CD14-positive monocyte (primary cell): ENCODE results near the gene KCNIP3. TPM values are rescaled to one million over a fixed set of nuclear protein-coding genes. Genes with fewer than 3 reads are reported as not detected.

Source experiments
- DNase-seq, 3 donors: peaks; one replicate each; pipeline ENCODE4 v3.0.0-alpha.2; 2011 to 2022
- H2AFZ ChIP-seq: 2 replicates; pipeline ENCODE4 v1.6.0; 2012; ENCODE audit warnings: mild to moderate bottlenecking, low read depth, low read length, inconsistent platforms; ENCODE audit not compliant: insufficient read depth, poor library complexity, severe bottlenecking
- H3K27ac ChIP-seq, 2 donors: 1 replicate in 1 of 2; 2 replicates in 1 of 2; pipeline ENCODE4 v1.5.1; 2012 to 2013; ENCODE audit warnings: low read length in 2 of 2, control low read depth in 1 of 2, inconsistent platforms in 1 of 2, low read depth in 1 of 2, mild to moderate bottlenecking in 1 of 2
- H3K27me3 ChIP-seq, 2 donors: one replicate each; pipeline versions ENCODE4 v1.6.0 to v1.6.1; 2011 to 2013; ENCODE audit warnings: low read length in 2 of 2; ENCODE audit not compliant: control insufficient read depth in 2 of 2, insufficient read depth in 2 of 2
- H3K36me3 ChIP-seq, 2 donors: replicated peaks in 1 of 2; 1 replicate in 1 of 2; 2 replicates in 1 of 2; pipeline versions ENCODE4 v1.5.1 to v1.6.1; 2012 to 2013; ENCODE audit warnings: low read length in 2 of 2, control low read depth in 1 of 2, inconsistent platforms in 1 of 2, mild to moderate bottlenecking in 1 of 2; ENCODE audit not compliant: insufficient read depth in 2 of 2, control insufficient read depth in 1 of 2
- H3K4me1 ChIP-seq, 2 donors: 1 replicate in 1 of 2; 2 replicates in 1 of 2; pipeline versions ENCODE4 v1.5.1 to v1.6.1; 2012 to 2013; ENCODE audit warnings: low read length in 2 of 2, control low read depth in 1 of 2, inconsistent platforms in 1 of 2, mild to moderate bottlenecking in 1 of 2, moderate library complexity in 1 of 2; ENCODE audit not compliant: insufficient read depth in 2 of 2, control insufficient read depth in 1 of 2
- H3K4me2 ChIP-seq: replicated peaks from 2 replicates; pipeline ENCODE3; 2012; ENCODE audit warnings: low read length, moderate library complexity, mild to moderate bottlenecking; ENCODE audit not compliant: poor library complexity, severe bottlenecking; ENCODE audit errors: extremely low read depth
- H3K4me3 ChIP-seq, 3 experiments: fragments of 200-600 bp in 1 of 3; sonication (generic) in 1 of 3; replicated peaks in 1 of 3; 1 replicate in 2 of 3; 2 replicates in 1 of 3; pipeline ENCODE4 v1.5.1; 2011 to 2013; ENCODE audit warnings: low read length in 3 of 3, mild to moderate bottlenecking in 3 of 3, control low read depth in 2 of 3, low read depth in 2 of 3, inconsistent platforms in 1 of 3, moderate library complexity in 1 of 3
- H3K79me2 ChIP-seq: 2 replicates; pipeline ENCODE4 v1.6.0; 2012; ENCODE audit warnings: mild to moderate bottlenecking, control low read depth, inconsistent platforms, low read length, moderate library complexity; ENCODE audit not compliant: insufficient read depth
- H3K9ac ChIP-seq: 2 replicates; pipeline ENCODE4 v1.6.0; 2017; ENCODE audit warnings: low read length, mild to moderate bottlenecking; ENCODE audit not compliant: insufficient read depth, poor library complexity, severe bottlenecking
- H3K9me3 ChIP-seq, 2 donors: replicated peaks in 1 of 2; 1 replicate in 1 of 2; 2 replicates in 1 of 2; pipeline versions ENCODE4 v1.5.1 to v1.6.1; 2012 to 2013; ENCODE audit warnings: low read length in 2 of 2, control low read depth in 1 of 2; ENCODE audit not compliant: control insufficient read depth in 1 of 2, insufficient read depth in 1 of 2
- H4K20me1 ChIP-seq: 2 replicates; pipeline ENCODE4 v1.6.0; 2012; ENCODE audit warnings: mild to moderate bottlenecking, low read length, control low read depth, moderate library complexity; ENCODE audit not compliant: insufficient read depth
- H3K27ac Mint-ChIP-seq, 7 donors: one replicate each; pipeline ENCODE4 v1.8.0; 2020; ENCODE audit warnings: mild to moderate bottlenecking in 7 of 7, mixed read lengths in 7 of 7, moderate library complexity in 6 of 7, inconsistent platforms in 2 of 7
- H3K27me3 Mint-ChIP-seq, 3 donors: one replicate each; pipeline ENCODE4 v1.8.0; 2021 to 2022; ENCODE audit warnings: low read depth in 3 of 3, mild to moderate bottlenecking in 3 of 3, mixed read lengths in 3 of 3, moderate library complexity in 3 of 3, inconsistent platforms in 1 of 3
- H3K36me3 Mint-ChIP-seq, 2 donors: one replicate each; pipeline ENCODE4 v1.8.0; 2020; ENCODE audit warnings: mixed read lengths in 2 of 2, inconsistent platforms in 1 of 2, mild to moderate bottlenecking in 1 of 2
- H3K4me1 Mint-ChIP-seq: one replicate; pipeline ENCODE4 v1.8.0; 2020; ENCODE audit warnings: mild to moderate bottlenecking, mixed read lengths
- H3K4me3 Mint-ChIP-seq, 2 donors: one replicate each; pipeline ENCODE4 v1.8.0; 2020; ENCODE audit warnings: mild to moderate bottlenecking in 2 of 2, mixed read lengths in 2 of 2, moderate library complexity in 1 of 2
- H3K9me3 Mint-ChIP-seq, 7 donors: one replicate each; pipeline ENCODE4 v1.8.0; 2020 to 2022; ENCODE audit warnings: mixed read lengths in 7 of 7, mild to moderate bottlenecking in 6 of 7, moderate library complexity in 6 of 7, inconsistent platforms in 2 of 7
- WGBS: methylation state at CpG from one replicate; pipeline ENCODE4 v1.1.5; 2013; ENCODE audit warnings: missing lambda C conversion rate; ENCODE audit not compliant: insufficient coverage; 5-methylcytosine and 5-hydroxymethylcytosine counted together
- intact Hi-C, 2 donors: fragments of 100-400 bp; cut with micrococcal nuclease; formaldehyde crosslinking; loops; one replicate each; pipeline versions ENCODE4 v1.15.0 to v1.15.1; 2023
- polyA plus RNA-seq, 3 donors: library from polyadenylated mRNA; depleted of rRNA in 1 of 3; unstranded in 2 of 3; stranded (reverse) in 1 of 3; fragments of 300-500 nt in 2 of 3; fragments of >200 nt in 1 of 3; fragmentation: Illumina TruSeq in 2 of 3; gene quantifications; 1 replicate in 2 of 3; 2 replicates in 1 of 3; pipeline ENCODE4 v1.2.3, GENCODE V29; 2012 to 2021
- TF ChIP-seq, protein P1 (sequence below): fragments of 200-600 bp; IDR thresholded peaks from one replicate; pipeline ENCODE4 v1.8.0; 2022; ENCODE audit warnings: antibody characterized with exemption, mild to moderate bottlenecking

The KCNIP3 gene
- polyA plus RNA-seq, 3 donors = not detected

DNA sequence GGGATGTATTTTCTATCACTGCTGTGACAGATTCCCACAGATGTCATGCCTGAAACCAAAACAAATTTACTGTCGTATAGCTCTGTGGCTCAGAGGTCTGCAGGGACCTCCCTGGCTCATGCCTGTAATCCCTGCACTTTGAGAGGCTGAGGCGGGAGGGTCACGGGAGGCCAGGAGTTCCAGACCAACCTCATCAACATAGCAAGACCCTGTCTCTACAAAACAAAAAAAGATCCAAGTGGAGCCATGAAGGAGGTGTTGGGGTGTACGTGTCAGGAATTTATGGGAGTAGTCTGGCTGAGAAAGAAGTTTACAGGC lies 54.4 kb downstream of the KCNIP3 start:
- no CpG with 5 or more reads among the region's 4 CpGs for WGBS
- TF ChIP-seq, protein P1, sequence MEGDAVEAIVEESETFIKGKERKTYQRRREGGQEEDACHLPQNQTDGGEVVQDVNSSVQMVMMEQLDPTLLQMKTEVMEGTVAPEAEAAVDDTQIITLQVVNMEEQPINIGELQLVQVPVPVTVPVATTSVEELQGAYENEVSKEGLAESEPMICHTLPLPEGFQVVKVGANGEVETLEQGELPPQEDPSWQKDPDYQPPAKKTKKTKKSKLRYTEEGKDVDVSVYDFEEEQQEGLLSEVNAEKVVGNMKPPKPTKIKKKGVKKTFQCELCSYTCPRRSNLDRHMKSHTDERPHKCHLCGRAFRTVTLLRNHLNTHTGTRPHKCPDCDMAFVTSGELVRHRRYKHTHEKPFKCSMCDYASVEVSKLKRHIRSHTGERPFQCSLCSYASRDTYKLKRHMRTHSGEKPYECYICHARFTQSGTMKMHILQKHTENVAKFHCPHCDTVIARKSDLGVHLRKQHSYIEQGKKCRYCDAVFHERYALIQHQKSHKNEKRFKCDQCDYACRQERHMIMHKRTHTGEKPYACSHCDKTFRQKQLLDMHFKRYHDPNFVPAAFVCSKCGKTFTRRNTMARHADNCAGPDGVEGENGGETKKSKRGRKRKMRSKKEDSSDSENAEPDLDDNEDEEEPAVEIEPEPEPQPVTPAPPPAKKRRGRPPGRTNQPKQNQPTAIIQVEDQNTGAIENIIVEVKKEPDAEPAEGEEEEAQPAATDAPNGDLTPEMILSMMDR = no peak

DNA sequence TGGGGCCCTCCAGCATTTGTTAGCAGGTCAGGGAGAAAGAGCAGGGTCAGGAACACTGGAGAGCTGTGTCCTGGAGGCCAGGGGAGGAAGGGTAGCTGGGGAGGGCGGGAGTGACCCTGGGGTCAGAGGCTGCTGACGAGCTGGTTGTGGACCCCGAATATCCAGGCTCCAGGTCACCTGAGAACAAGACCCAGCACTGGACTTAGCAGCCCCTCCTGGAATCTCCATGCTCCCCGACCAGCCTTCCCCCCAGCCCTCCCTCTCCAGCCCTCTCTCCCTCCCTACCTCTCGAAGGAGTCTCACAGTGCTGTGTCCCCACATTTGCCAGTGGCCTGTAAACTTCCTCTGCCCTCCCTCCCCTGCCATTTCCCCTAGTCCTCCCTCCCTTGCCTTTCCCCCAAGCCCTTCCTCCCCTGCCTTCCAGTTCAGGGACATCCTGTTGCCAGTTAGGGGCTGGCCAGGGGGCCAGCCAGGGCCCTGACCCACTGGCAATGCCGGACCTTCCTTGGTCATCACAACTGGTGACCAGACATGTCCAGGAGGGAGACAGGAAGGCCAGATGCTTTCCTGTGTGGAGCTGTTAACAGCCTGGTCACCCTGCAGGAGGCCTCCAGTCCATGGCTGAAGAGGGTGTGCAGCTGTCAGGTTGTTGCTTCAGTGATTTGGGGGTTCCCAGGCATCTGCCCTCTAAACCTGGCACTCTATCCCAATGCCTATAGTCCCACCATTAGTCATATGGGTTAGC lies 55.3 kb downstream of the KCNIP3 start:
- no peaks in the 10 kb centered on the region for H3K4me1 Mint-ChIP-seq
- no peak overlapping the region for H3K27ac ChIP-seq
- peaks cover 14 to 28% (median 17%) of the 10 kb centered on the region in 3 donors for H3K27me3 Mint-ChIP-seq
- no peak for DNase-seq
- H3K36me3 Mint-ChIP-seq = no peaks in the 10 kb centered on the region
- no peaks in the 10 kb centered on the region for H3K79me2 ChIP-seq
- H3K4me2 ChIP-seq = no peak overlapping the region
- no peak overlapping the region for H2AFZ ChIP-seq
- peaks cover 0 to 5% of the 10 kb centered on the region in 2 donors for H3K9me3 ChIP-seq
- peaks cover 0 to 8% (median 3%) of the 10 kb centered on the region in 7 donors for H3K9me3 Mint-ChIP-seq
- H3K27me3 ChIP-seq = peaks cover 0 to 9% of the 10 kb centered on the region in 2 donors
- H3K9ac ChIP-seq = no peak overlapping the region
- H3K4me3 Mint-ChIP-seq = no peak overlapping the region
- TF ChIP-seq, protein P1 = no peak
- WGBS = 71% methylated on average over 6 of the region's 6 CpGs
- intact Hi-C loops = no loop called here
- H3K4me3 ChIP-seq = no peak overlapping the region
- no peaks in the 10 kb centered on the region for H3K4me1 ChIP-seq
- no peaks in the 10 kb centered on the region for H4K20me1 ChIP-seq
- H3K36me3 ChIP-seq = no peaks in the 10 kb centered on the region
- H3K27ac Mint-ChIP-seq = no peak overlapping the region

More for the DNA sequence above, 54.4 kb downstream of the KCNIP3 start:
- Mint-ChIP-seq H3K27ac (no peak overlapping the region), H3K4me1 (no peaks in the 10 kb centered on the region), H3K27me3 (peaks cover 19 to 35% (median 24%) of the 10 kb centered on the region in 3 donors), H3K4me3 (no peak overlapping the region), H3K36me3 (no peaks in the 10 kb centered on the region), H3K9me3 (peaks cover 0 to 9% (median 4%) of the 10 kb centered on the region in 7 donors)
- DNase-seq = no peak
- Histone ChIP-seq H2AFZ (no peak overlapping the region), H3K27me3 (peaks cover 0 to 16% of the 10 kb centered on the region in 2 donors), H4K20me1 (no peaks in the 10 kb centered on the region), H3K4me1 (no peaks in the 10 kb centered on the region), H3K9ac (no peak overlapping the region), H3K27ac (no peak overlapping the region), H3K4me2 (no peak overlapping the region), H3K4me3 (no peak overlapping the region), H3K79me2 (no peaks in the 10 kb centered on the region), H3K9me3 (no peaks in the 10 kb centered on the region), H3K36me3 (no peaks in the 10 kb centered on the region)
- intact Hi-C loops = no loop called here
